GM18873 (cell line): ENCODE results near the gene STPG3.

Experiments used
- ATAC-seq: cut with Tn5 transposase; IDR thresholded peaks from one replicate; pipeline ENCODE4 v1.9.1; 2021; ENCODE audit warnings: mild to moderate bottlenecking, moderate library complexity, moderate number of reproducible peaks; ENCODE audit not compliant: unreplicated experiment, low FRiP score

The STPG3 gene

GRCh38 chr9:137264067-137264466, 13.0 kb downstream of the STPG3 start:
- ATAC-seq: no peak

DNA sequence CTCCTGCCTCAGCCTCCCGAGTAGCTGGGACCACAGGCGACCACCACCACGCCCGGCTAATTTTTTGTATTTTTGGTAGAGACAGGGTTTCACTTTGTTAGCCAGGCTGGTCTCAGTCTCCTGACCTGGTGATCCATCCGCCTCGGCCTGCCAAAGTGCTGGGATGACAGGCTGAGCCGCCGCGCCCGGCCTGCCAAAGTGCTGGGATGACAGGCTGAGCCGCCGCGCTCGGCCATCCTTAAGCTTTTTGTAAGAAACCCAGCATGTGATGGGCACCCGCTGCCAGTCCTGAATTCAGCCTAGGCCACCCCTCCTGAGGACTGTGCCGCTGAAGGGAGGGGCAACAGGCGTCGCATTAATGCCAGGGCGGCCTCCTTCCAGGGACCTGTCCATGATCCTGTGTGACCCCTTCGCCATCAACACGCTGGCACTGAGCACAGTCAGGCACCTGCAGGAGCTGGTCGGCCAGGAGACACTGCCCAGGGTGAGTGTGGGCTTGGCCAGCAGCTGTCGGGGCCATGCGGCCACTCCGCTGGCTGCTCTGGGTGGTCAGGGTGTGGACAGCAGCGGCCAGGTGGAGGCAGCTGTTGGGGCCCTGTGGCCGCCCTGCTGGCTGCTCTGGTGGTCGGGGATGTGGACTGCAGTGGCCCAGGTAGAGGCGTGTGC, 14.5 kb downstream of the STPG3 start:
- no peak for ATAC-seq

DNA sequence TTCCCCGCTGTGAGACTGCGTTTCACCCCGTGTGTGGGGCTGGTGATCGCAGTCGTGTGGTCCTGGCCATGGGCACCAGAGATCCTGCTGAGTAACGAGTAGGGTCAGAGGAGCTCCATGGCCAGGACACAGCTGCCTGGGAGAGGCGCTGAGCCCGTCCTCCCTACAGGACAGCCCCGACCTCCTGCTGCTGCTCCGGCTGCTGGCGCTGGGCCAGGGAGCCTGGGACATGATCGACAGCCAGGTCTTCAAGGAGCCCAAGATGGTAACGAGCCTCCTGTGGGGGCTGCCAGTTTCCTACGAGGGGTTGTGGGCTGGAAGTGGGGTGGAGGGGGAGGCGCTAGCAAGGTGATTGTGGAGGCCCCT, 15.1 kb downstream of the STPG3 start:
- ATAC-seq: no peak

GRCh38 chr9:137266585-137267453, 15.7 kb downstream of the STPG3 start:
- no peak for ATAC-seq

- ATAC-seq: no peak
Measured at GRCh38 chr9:137267933-137268355, 16.9 kb downstream of the STPG3 start.

DNA sequence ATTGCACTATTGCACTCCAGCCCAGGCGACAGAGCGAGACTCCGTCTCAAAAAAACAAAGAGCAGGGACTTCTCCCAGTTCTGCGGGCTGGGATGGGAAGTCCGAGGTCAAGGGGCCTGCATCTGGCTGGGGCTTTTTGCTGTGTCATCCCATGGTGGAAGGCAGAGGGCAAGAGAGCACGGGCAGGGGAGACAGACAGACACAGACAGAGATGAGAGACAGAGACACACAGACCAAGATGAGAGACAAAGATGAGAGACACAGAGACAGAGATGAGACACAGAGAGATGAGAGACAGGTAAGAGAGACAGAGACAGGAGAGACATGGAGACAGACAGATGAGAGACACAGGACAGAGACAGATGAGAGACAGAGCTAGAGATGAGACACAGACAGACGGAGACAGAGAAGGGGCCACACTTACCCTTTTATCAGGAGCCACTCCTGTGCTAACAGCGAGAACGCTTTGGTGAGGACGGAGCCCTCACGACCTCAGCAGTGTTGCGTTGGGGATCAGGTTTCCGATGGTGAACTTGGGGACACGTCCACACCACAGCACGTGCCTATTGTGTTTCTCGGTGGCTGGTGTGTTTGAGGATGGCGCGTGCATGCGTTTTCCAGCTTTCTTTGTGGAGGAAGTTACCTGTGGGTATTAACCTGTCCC, 17.6 kb downstream of the STPG3 start:
- no peak for ATAC-seq

DNA sequence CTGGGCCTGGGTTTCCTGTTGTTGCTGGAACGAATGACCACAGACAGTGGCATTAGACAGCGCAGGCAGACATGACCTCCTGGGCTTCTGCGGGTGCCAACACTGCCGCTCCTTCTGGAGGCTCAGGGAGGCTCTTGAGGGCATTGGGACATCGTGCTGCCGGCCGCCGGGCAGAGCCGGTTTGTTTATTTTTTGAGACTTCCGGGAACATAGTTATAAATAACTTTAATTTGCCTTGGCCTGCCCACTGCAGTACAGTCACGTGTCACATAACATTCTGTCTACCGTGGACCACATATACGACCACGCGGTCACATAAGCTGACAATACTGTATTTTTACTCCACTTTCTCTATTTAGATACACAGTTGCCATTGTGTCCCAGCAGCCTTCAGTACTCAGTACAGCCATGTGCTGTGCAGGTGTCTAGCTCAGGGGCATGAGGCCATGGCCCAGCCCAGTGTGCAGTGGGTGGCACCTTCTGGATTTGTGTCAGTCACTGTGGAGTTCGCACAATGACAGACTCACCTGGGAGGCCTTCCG, 18.2 kb downstream of the STPG3 start:
- ATAC-seq: no peak

- no peak for ATAC-seq
Measured at GRCh38 chr9:137270929-137271695, 20.0 kb downstream of the STPG3 start.

- no peak for ATAC-seq
Measured at GRCh38 chr9:137271696-137272076, 20.6 kb downstream of the STPG3 start.

DNA sequence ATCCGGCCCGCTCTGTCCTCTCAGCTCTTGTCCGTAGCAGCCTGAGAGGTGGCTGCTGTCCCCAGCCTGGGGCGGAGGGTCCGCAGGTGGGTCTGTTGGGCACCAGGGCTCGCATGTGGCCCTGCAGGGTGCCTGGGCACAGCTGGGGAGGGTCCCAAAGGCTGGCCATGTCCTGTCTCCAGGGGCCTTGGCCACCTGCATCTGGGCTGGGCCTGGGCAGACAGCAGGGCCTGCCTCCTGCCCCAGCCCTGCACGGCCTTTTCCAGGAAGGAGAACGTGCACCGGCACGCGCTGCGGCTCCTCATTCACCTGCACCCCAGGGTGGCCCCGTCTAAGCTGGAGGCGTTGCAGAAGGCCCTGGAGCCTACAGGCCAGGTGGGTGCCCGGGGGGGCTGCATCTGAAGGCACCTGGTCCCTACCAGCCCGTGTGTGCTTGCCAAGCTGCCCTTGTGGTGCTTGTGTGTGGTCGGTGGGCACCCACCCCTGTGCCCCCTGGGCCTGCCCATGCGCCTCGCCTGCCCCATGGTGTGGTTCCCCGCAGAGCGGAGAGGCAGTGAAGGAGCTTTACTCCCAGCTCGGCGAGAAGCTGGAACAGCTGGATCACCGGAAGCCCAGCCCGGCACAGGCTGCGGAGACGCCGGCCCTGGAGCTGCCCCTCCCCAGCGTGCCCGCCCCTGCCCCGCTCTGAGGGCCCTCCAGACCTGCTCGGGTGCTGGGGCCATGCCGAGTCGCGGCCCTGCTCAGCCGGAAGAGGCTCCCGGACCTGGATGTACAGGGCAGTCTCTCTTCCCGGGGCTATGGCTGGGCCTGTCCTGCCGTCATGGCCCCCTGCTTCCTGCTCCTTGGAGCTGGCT, 21.4 kb downstream of the STPG3 start:
- no peak for ATAC-seq

DNA sequence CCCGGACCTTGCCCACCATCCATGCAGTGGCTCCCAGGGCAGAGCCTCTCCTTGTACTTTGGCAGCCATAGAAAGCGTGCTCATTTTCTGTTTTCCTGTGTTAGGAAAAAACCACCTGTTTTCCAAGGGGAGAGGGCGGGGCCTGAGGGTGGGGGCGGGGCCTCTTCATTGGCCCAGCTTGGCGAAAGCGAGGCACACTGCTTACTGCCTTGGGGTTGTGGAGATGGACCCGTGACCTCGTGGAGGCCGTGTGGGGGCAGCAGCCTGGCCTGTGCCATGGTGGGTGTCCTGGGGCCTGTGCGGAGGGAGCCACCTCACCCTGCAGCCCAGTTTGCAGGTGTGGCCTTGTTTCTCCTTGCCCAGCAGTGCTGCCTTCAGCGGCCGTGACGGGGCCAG, 22.0 kb downstream of the STPG3 start:
- no peak for ATAC-seq

GRCh38 chr9:137273611-137274320, 22.7 kb downstream of the STPG3 start:
- ATAC-seq: no peak

- no peak for ATAC-seq
Measured at GRCh38 chr9:137275203-137275587, 24.1 kb downstream of the STPG3 start.

DNA sequence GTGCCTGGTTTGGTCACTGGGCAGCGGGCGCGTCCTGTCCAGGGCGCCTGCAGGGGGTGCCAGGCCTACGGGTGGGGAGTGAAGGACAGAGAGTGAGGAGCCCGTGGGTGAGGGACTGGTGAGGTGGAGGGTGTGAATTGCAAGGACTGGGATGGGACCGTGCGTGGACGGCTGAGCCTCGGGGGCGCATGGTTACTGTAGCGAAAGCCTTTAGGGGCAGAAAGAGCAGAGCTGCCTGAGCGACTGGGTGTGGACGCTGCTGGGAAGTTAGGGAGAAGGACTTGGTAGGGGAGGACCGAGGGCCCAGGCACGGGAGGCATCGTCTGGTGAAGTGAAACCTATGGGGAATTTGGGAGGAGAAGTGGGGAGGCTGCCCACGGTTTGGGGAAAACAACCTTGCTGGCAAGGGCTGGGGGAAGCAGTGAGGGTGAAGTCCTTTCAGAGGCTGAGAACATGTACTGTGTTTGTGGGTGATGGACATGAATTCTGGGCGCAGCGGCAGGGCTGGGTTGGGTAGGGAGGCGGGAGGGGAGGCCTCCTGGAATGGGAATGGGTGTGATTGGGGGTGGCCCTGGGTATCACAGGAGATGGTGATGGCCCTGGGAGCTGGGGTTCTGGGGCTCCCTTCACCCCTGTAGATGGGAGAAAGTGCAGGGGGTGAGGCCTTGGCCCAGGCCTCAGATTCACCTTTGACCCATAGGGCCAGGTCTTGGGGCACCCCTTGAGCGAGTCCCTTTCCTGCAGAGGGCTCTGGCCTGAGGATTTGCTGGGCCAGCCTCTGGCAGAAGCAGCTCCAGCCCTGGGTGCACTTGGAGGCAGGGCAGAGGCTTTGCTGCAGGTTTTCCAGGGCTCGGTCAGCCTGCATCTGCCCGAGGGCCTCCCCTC, 24.7 kb downstream of the STPG3 start:
- no peak for ATAC-seq

DNA sequence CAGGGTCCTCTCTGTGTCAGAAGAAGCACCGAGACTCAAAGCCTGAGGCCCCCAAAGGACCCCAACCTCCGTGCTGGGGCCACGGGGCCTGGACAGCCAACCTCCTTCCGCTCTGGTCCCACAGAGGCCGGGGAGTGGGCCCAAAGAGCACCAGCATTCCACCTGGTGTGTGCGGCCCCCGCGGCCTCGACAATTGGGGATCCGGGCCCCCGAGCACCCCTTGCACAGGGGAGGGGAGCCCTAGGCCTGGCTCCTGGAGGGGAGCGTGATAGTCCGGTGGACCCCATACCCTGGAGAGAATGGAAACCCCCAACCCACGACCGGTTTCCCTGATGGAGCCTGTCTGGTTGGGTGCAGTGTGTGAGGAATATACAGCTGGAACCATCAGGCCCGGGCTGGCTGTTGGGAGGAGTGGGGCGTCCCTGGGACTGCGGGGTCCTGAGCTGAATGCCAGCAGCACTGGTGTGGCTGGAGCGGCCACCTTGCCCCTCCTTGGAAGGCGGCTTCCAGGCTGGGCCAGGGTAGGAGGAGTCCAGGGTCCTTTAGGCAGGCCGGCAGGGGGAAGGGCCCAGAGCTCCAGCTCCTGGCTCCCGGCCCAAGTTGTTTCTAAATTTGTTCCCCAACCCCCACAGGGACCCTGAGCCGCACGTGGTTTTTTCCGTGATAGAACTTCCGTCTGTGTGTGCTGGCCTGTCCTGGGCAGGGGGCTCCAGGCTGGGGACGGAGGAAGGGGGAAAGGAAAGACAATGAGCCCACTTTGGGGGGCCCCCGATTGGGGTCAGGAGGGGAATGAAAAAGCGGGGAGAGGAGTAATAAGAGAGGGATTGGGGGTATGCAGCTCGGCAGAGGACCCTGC, 25.6 kb downstream of the STPG3 start:
- no peak for ATAC-seq

GRCh38 chr9:137277329-137278041, 26.4 kb downstream of the STPG3 start, which contains the start of gene TOR4A:
Gene TOR4A, plus strand, starts transcription at chr9:137277726. Its CDS starts 964 bp downstream, at chr9:137278690.
- peak; percentile 64 for ATAC-seq
